Measurements from ENCODE around the gene NKD1.

NKD1 gene

DNA sequence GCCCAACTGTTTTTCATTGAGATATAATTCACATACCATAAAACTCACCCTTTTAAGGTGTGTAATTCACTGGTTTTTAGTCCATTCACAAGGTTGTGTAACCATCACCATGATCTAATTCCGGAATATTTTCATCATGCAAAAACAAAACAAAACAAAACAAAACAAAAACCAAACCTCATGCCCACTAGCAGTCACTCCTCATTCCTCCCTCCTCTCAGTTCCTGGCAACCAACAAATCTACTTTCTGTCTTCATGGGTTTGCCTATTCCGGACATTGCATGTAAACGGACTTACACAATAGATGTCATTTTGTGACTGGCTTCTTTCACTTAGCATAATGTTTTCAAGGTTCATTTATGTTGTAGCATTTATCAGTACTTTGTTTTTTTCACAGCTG lies 140.7 kb downstream of the NKD1 start:
- no peak overlapping the region for H3K4me2 ChIP-seq (ENCODE audit: low read length)
- peaks cover 22% of the 10 kb centered on the region for H3K4me1 ChIP-seq (ENCODE audit: low read length)
- H3K36me3 ChIP-seq (replicated peaks; ENCODE audit: low read depth, low read length) = no peaks in the 10 kb centered on the region
- no peak overlapping the region for H3K4me3 ChIP-seq (ENCODE audit: low read length)
- H4K20me1 ChIP-seq (ENCODE audit: insufficient read depth, low read length) = no peaks in the 10 kb centered on the region
- no peaks in the 10 kb centered on the region for H3K27me3 ChIP-seq (ENCODE audit: low read depth, low read length)
- TF ChIP-seq, protein P1, sequence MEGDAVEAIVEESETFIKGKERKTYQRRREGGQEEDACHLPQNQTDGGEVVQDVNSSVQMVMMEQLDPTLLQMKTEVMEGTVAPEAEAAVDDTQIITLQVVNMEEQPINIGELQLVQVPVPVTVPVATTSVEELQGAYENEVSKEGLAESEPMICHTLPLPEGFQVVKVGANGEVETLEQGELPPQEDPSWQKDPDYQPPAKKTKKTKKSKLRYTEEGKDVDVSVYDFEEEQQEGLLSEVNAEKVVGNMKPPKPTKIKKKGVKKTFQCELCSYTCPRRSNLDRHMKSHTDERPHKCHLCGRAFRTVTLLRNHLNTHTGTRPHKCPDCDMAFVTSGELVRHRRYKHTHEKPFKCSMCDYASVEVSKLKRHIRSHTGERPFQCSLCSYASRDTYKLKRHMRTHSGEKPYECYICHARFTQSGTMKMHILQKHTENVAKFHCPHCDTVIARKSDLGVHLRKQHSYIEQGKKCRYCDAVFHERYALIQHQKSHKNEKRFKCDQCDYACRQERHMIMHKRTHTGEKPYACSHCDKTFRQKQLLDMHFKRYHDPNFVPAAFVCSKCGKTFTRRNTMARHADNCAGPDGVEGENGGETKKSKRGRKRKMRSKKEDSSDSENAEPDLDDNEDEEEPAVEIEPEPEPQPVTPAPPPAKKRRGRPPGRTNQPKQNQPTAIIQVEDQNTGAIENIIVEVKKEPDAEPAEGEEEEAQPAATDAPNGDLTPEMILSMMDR (IDR thresholded peaks at IDR 0.05; ENCODE audit: low read depth, low read length) = no peak
- TF ChIP-seq EZH2phosphoT487 (IDR thresholded peaks at IDR 0.05; ENCODE audit: low read depth) = no peak
- H2AFZ ChIP-seq (ENCODE audit: low read depth, low read length) = no peak overlapping the region
- no peak overlapping the region for H3K9ac ChIP-seq (ENCODE audit: low read length)
- no peaks in the 10 kb centered on the region for H3K9me3 ChIP-seq (ENCODE audit: insufficient read depth, low read length)
- H3K79me2 ChIP-seq (ENCODE audit: low read length) = no peaks in the 10 kb centered on the region
- no peak overlapping the region for H3K27ac ChIP-seq (ENCODE audit: low read length)

DNA sequence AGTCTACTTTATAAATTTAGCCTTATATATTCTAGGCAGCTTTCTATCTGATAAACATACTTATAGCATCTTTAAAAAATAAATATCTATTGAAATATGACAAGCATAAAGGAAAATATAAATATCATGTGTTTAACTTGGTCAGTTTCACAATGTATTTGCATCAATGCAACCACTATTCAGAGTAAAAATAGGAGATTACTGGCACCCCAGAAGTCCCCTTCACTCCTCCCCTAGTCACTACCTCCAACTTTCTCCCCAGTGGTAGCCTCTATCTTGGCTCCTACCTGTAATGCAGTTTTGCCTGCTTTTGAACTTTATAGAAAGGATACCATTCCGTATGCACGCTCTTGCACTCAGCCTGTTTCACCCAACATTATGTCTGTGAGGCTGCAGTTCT lies 142.0 kb downstream of the NKD1 start:
- Histone ChIP-seq H3K27me3 (ENCODE audit: low read depth, low read length) (no peaks in the 10 kb centered on the region), H3K9me3 (ENCODE audit: insufficient read depth, low read length) (no peaks in the 10 kb centered on the region), H3K4me1 (ENCODE audit: low read length) (peaks cover 16% of the 10 kb centered on the region)

DNA sequence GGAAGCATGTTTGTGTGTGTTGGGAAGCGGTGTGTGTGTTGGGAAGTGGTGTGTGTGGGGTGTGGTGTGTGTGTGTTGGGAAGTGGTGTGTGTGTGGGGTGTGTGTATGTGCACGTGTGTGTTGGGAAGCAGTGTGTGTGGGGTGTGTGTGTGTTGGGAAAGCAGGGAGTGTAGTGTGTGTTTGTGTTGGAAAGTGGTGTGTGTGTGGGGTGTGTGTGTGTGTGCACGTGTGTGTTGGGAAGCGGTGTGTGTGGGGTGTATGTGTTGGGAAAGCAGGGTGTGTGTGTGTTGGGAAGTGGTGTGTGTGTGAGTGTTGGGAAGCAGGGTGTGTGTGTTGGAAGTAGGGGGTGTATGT lies 144.4 kb downstream of the NKD1 start:
- H2AFZ ChIP-seq (ENCODE audit: low read depth, low read length) = no peak overlapping the region

More for the DNA sequence above, 142.0 kb downstream of the NKD1 start:
- TF ChIP-seq, protein P1 (IDR thresholded peaks at IDR 0.05; ENCODE audit: low read depth, low read length) = no peak
- TF ChIP-seq EZH2phosphoT487 (IDR thresholded peaks at IDR 0.05; ENCODE audit: low read depth) = no peak
- H3K36me3 ChIP-seq (replicated peaks; ENCODE audit: low read depth, low read length) = no peaks in the 10 kb centered on the region
- no peak overlapping the region for H3K9ac ChIP-seq (ENCODE audit: low read length)
- H3K4me2 ChIP-seq (ENCODE audit: low read length) = no peak overlapping the region
- H2AFZ ChIP-seq (ENCODE audit: low read depth, low read length) = no peak overlapping the region
- H3K4me3 ChIP-seq (ENCODE audit: low read length) = no peak overlapping the region
- H3K79me2 ChIP-seq (ENCODE audit: low read length) = no peaks in the 10 kb centered on the region
- H3K27ac ChIP-seq (ENCODE audit: low read length) = no peak overlapping the region
- H4K20me1 ChIP-seq (ENCODE audit: insufficient read depth, low read length) = no peaks in the 10 kb centered on the region

DNA sequence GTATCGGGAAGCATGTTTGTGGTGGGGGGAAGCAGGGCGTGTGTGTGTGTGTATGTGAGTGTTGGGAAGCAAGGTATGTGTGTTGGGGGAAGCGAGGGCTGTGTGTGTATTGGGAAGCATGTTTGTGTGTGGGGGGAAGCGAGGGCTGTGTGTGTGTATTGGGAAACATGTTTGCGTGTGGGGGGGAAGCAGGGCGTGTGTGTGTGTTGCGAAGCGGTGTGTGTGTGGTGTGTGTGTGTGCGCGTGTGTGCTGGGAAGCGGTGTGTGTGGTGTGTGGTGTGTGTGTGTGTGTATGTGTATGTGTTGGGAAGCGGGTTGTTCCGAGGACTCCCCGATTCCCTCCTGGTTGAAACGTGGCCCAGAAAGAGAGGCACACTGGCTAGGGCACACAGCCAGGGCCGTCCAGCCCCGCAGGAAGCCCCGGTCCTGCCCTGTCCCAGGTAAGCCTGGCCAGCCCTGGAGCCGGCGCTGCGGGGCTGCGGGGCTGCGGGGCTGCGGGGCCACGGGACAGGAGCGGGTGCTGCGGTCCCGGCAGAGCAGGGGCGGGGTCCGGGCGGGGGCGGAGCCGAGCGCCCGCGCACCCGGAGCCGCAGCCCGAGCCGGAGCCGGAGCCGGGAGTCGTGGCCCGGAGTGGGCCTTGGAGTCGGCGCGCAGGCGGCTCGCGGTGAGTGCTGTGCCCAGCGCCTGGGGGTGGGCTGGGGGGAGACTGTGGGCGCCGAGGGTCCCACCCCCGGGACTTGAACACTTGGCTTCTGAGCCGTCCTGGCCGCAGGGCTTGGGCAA lies 145.0 kb downstream of the NKD1 start, which contains the start of gene NOD2:
Gene NOD2 (plus strand): TSS at position 608 of the 783 bp plus-strand sequence. CDS start 5,890 bp downstream, outside the sequence.
- Histone ChIP-seq H4K20me1 (ENCODE audit: insufficient read depth, low read length) (no peaks in the 10 kb centered on the region), H2AFZ (ENCODE audit: low read depth, low read length) (no peak within 1 kb of the TSS), H3K27ac (ENCODE audit: low read length) (no peak within 1 kb of the TSS), H3K27me3 (ENCODE audit: low read depth, low read length) (no peaks in the 10 kb centered on the region), H3K36me3 (replicated peaks; ENCODE audit: low read depth, low read length) (no peaks in the 10 kb centered on the region), H3K9me3 (ENCODE audit: insufficient read depth, low read length) (no peaks in the 10 kb centered on the region), H3K79me2 (ENCODE audit: low read length) (no peaks in the 10 kb centered on the region), H3K4me2 (ENCODE audit: low read length) (peak within 1 kb of the TSS; percentile 64), H3K9ac (ENCODE audit: low read length) (peak within 1 kb of the TSS; percentile 49), H3K4me1 (ENCODE audit: low read length) (peaks cover 37% of the 10 kb centered on the region), H3K4me3 (ENCODE audit: low read length) (peak within 1 kb of the TSS; percentile 74)
- TF ChIP-seq EZH2phosphoT487 (IDR thresholded peaks at IDR 0.05; ENCODE audit: low read depth) = no peak
- TF ChIP-seq, protein P1 (IDR thresholded peaks at IDR 0.05; ENCODE audit: low read depth, low read length) = no peak

More for the DNA sequence above, 144.4 kb downstream of the NKD1 start:
- no peak overlapping the region for H3K4me2 ChIP-seq (ENCODE audit: low read length)
- H3K9me3 ChIP-seq (ENCODE audit: insufficient read depth, low read length) = no peaks in the 10 kb centered on the region
- TF ChIP-seq EZH2phosphoT487 (IDR thresholded peaks at IDR 0.05; ENCODE audit: low read depth) = no peak
- TF ChIP-seq, protein P1 (IDR thresholded peaks at IDR 0.05; ENCODE audit: low read depth, low read length) = no peak
- no peaks in the 10 kb centered on the region for H4K20me1 ChIP-seq (ENCODE audit: insufficient read depth, low read length)
- no peaks in the 10 kb centered on the region for H3K27me3 ChIP-seq (ENCODE audit: low read depth, low read length)
- H3K36me3 ChIP-seq (replicated peaks; ENCODE audit: low read depth, low read length) = no peaks in the 10 kb centered on the region
- H3K9ac ChIP-seq (ENCODE audit: low read length) = no peak overlapping the region
- H3K4me3 ChIP-seq (ENCODE audit: low read length) = no peak overlapping the region
- H3K27ac ChIP-seq (ENCODE audit: low read length) = no peak overlapping the region
- H3K79me2 ChIP-seq (ENCODE audit: low read length) = no peaks in the 10 kb centered on the region
- H3K4me1 ChIP-seq (ENCODE audit: low read length) = peaks cover 32% of the 10 kb centered on the region
